ENCODE results near the gene NXPH1.

DNA sequence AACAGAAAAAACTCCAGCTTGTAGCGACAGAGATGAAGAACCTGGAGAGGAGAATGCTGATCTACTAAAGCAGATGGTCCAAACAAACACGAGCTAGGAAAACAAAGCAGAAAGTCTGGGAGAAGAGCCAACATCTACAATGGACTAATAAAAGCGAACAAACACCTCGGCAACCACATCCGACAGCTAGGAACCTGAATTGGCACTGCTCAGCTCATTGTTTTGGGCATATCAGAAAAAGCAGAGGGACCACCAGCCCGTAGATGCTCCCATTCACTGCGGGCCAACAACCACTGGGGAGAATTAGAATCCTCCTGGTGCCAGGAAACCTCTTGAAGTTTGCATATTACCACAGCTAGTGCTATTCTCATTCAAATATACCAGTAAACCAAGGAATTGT lies 204.7 kb downstream of the NXPH1 start:
- TF ChIP-seq POLR2A (IDR thresholded peaks at IDR 0.05) (no peak), CTCF (IDR thresholded peaks at IDR 0.05) (no peak)

All from lower leg skin (tissue), 3 donors.